ENCODE measurements around the gene PRKCH.

DNA sequence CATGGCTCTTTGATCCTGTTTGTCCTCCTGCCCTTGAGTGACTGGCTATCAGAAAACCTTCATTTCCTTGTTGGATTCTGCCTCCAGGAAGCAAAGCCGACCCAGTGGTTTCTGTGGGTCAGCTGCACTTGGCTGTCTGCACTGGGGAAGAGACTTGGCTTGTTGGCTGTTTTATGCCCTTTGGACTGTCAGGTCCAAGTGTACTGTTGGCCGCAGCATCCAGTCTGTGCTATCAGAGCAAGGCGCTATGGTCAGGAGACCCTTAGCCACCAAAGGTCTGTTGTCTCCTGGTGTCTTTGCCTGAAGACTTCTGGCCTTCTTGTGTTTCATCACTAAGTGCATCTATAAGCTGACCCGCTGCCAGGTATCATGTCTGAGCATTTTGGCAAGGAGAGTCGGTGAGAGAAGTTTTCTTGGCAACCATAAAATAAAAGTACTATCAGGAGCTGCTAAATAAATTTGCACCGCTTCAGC is 196.6 kb downstream of the PRKCH start:
- TF ChIP-seq, protein P1, sequence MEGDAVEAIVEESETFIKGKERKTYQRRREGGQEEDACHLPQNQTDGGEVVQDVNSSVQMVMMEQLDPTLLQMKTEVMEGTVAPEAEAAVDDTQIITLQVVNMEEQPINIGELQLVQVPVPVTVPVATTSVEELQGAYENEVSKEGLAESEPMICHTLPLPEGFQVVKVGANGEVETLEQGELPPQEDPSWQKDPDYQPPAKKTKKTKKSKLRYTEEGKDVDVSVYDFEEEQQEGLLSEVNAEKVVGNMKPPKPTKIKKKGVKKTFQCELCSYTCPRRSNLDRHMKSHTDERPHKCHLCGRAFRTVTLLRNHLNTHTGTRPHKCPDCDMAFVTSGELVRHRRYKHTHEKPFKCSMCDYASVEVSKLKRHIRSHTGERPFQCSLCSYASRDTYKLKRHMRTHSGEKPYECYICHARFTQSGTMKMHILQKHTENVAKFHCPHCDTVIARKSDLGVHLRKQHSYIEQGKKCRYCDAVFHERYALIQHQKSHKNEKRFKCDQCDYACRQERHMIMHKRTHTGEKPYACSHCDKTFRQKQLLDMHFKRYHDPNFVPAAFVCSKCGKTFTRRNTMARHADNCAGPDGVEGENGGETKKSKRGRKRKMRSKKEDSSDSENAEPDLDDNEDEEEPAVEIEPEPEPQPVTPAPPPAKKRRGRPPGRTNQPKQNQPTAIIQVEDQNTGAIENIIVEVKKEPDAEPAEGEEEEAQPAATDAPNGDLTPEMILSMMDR (IDR thresholded peaks at IDR 0.05; ENCODE audit: poor library complexity) = no peak
- TF ChIP-seq EZH2phosphoT487 (IDR thresholded peaks at IDR 0.05; ENCODE audit: low read depth, severe bottlenecking, unreplicated experiment) = no peak

Measured in hepatocyte (in vitro differentiated cells).